ENCODE results near the gene IGIP. TPM values are rescaled to one million over a fixed set of nuclear protein-coding genes. Genes with fewer than 3 reads are reported as not detected.

The IGIP gene
- total RNA-seq, 1 donor from 2014 or later, result 2.0 TPM

GRCh38 chr5:140118302-140118936 is 7.3 kb upstream of the IGIP start:
- Mint-ChIP-seq H3K4me3 (ENCODE audit: low read depth) (no peak overlapping the region), H3K27ac (no peak overlapping the region), H3K4me1 (ENCODE audit: low read depth) (peaks cover 16% of the 10 kb centered on the region), H3K36me3 (ENCODE audit: insufficient read depth) (no peaks in the 10 kb centered on the region), H3K27me3 (peaks cover 2% of the 10 kb centered on the region), H3K9me3 (ENCODE audit: low read depth) (no peaks in the 10 kb centered on the region)
- TF ChIP-seq, protein P1, sequence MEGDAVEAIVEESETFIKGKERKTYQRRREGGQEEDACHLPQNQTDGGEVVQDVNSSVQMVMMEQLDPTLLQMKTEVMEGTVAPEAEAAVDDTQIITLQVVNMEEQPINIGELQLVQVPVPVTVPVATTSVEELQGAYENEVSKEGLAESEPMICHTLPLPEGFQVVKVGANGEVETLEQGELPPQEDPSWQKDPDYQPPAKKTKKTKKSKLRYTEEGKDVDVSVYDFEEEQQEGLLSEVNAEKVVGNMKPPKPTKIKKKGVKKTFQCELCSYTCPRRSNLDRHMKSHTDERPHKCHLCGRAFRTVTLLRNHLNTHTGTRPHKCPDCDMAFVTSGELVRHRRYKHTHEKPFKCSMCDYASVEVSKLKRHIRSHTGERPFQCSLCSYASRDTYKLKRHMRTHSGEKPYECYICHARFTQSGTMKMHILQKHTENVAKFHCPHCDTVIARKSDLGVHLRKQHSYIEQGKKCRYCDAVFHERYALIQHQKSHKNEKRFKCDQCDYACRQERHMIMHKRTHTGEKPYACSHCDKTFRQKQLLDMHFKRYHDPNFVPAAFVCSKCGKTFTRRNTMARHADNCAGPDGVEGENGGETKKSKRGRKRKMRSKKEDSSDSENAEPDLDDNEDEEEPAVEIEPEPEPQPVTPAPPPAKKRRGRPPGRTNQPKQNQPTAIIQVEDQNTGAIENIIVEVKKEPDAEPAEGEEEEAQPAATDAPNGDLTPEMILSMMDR (IDR thresholded peaks at IDR 0.05; ENCODE audit: unreplicated experiment), result no peak
- DNase-seq (ENCODE audit: low spot score, unreplicated experiment), result no peak

GRCh38 chr5:140126315-140127012 is 727 bp downstream of the IGIP start:
- no peaks in the 10 kb centered on the region for H3K9me3 Mint-ChIP-seq (ENCODE audit: low read depth)
- H3K4me3 Mint-ChIP-seq (ENCODE audit: low read depth), result no peak overlapping the region
- TF ChIP-seq, protein P1 (IDR thresholded peaks at IDR 0.05; ENCODE audit: unreplicated experiment), result no peak
- no peaks in the 10 kb centered on the region for H3K4me1 Mint-ChIP-seq (ENCODE audit: low read depth)
- no peak overlapping the region for H3K27ac Mint-ChIP-seq
- DNase-seq (ENCODE audit: low spot score, unreplicated experiment), result no peak
- peaks cover 23% of the 10 kb centered on the region for H3K27me3 Mint-ChIP-seq
- H3K36me3 Mint-ChIP-seq (ENCODE audit: insufficient read depth), result no peaks in the 10 kb centered on the region

GRCh38 chr5:140128376-140128775 is 2.6 kb downstream of the IGIP start:
- Mint-ChIP-seq H3K4me3 (ENCODE audit: low read depth) (no peak overlapping the region), H3K27me3 (peaks cover 24% of the 10 kb centered on the region), H3K9me3 (ENCODE audit: low read depth) (no peaks in the 10 kb centered on the region), H3K36me3 (ENCODE audit: insufficient read depth) (no peaks in the 10 kb centered on the region), H3K4me1 (ENCODE audit: low read depth) (no peaks in the 10 kb centered on the region), H3K27ac (no peak overlapping the region)
- TF ChIP-seq, protein P1 (IDR thresholded peaks at IDR 0.05; ENCODE audit: unreplicated experiment), result no peak
- no peak for DNase-seq (ENCODE audit: low spot score, unreplicated experiment)

DNA sequence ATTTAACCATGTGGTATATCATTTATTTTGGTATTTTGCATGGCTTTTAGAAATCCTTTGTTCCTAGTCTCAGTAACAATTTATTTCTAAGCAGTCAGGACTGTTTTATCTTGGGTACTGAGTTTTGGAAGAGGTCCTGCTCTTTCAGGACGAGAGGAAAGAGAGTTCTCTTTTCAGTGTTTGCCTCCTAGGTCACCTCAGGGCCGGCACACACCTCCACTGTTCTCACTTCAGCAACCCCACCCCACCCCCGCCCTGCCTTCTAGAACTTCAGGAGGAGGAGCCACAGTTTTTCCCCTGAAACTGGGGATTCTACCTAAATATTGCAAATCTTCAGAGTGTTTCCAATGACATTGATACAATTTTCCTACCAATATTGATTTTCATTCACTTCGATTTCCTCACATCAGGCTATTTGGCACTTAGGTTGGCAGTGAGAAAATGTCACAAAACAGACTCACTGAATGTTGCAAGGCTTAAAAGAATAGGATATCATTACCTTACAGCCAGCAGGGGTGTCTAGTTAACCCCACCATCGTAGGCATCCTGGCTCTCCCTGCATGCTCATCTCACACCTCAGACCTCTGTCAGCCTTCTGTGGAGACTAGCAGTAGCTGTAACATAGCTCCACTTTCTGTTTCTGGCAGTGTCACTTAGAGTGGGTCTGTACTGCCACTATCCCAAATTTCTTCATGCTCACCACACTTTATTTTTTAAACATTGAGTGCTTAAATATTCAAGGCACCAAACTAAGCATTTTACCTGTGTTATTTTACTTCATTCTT is 5.4 kb downstream of the IGIP start:
- Mint-ChIP-seq H3K4me3 (ENCODE audit: low read depth) (no peak overlapping the region), H3K36me3 (ENCODE audit: insufficient read depth) (no peaks in the 10 kb centered on the region), H3K27me3 (peaks cover 20% of the 10 kb centered on the region), H3K9me3 (ENCODE audit: low read depth) (no peaks in the 10 kb centered on the region), H3K4me1 (ENCODE audit: low read depth) (no peaks in the 10 kb centered on the region), H3K27ac (no peak overlapping the region)
- TF ChIP-seq, protein P1 (IDR thresholded peaks at IDR 0.05; ENCODE audit: unreplicated experiment), result no peak
- DNase-seq (ENCODE audit: low spot score, unreplicated experiment), result no peak

DNA sequence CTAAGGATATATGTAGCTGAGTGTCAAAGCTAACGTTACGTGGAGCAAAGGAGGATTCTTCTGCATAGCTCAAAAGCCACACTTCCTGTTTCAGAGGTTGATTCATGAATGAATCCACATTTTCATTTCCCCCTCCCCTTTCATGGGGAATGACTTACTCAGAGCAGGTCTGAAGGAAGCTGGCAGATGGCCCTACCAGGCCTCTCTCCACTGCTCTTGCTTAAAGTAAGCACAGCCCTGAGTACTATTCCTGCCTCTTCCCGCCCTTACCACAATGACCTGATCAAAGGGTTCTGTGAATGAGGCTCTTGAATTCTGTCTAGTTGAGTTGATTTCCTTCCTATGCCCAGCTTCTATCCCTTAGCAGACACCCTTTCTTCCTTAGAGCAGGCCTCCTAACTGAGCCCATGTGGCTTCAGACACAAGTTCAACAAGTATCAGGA is 6.3 kb downstream of the IGIP start:
- Mint-ChIP-seq H3K27ac (no peak overlapping the region), H3K36me3 (ENCODE audit: insufficient read depth) (no peaks in the 10 kb centered on the region), H3K27me3 (peaks cover 15% of the 10 kb centered on the region), H3K9me3 (ENCODE audit: low read depth) (no peaks in the 10 kb centered on the region), H3K4me1 (ENCODE audit: low read depth) (no peaks in the 10 kb centered on the region), H3K4me3 (ENCODE audit: low read depth) (no peak overlapping the region)
- TF ChIP-seq, protein P1 (IDR thresholded peaks at IDR 0.05; ENCODE audit: unreplicated experiment), result no peak
- no peak for DNase-seq (ENCODE audit: low spot score, unreplicated experiment)

All from progenitor cell of endocrine pancreas (in vitro differentiated cells).